ENCODE results near the gene ST7.

The ST7 gene

GRCh38 chr7:117250801-117251200 is 297.5 kb downstream of the ST7 start:
- H4K20me1 ChIP-seq (ENCODE audit: insufficient read depth, low read length, poor library complexity, severe bottlenecking), result no peaks in the 10 kb centered on the region
- TF ChIP-seq EZH2phosphoT487 (IDR thresholded peaks at IDR 0.05; ENCODE audit: borderline replicate concordance), result no peak
- TF ChIP-seq, protein P1, sequence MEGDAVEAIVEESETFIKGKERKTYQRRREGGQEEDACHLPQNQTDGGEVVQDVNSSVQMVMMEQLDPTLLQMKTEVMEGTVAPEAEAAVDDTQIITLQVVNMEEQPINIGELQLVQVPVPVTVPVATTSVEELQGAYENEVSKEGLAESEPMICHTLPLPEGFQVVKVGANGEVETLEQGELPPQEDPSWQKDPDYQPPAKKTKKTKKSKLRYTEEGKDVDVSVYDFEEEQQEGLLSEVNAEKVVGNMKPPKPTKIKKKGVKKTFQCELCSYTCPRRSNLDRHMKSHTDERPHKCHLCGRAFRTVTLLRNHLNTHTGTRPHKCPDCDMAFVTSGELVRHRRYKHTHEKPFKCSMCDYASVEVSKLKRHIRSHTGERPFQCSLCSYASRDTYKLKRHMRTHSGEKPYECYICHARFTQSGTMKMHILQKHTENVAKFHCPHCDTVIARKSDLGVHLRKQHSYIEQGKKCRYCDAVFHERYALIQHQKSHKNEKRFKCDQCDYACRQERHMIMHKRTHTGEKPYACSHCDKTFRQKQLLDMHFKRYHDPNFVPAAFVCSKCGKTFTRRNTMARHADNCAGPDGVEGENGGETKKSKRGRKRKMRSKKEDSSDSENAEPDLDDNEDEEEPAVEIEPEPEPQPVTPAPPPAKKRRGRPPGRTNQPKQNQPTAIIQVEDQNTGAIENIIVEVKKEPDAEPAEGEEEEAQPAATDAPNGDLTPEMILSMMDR (conservative IDR thresholded peaks at IDR 0.05; ENCODE audit: low read length), result no peak
- no peak overlapping the region for H2AFZ ChIP-seq (ENCODE audit: low read length)
- no peak overlapping the region for H3K4me2 ChIP-seq (ENCODE audit: low read depth, low read length, poor library complexity, severe bottlenecking)
- no peaks in the 10 kb centered on the region for H3K27me3 ChIP-seq (ENCODE audit: insufficient read depth, low read length, poor library complexity, severe bottlenecking)
- H3K79me2 ChIP-seq (ENCODE audit: insufficient read depth, low read length), result no peaks in the 10 kb centered on the region
- no peaks in the 10 kb centered on the region for H3K9me3 ChIP-seq (ENCODE audit: insufficient read depth, low read depth, low read length)
- no peaks in the 10 kb centered on the region for H3K4me1 ChIP-seq (ENCODE audit: insufficient read depth, low read length, poor library complexity, severe bottlenecking)
- H3F3A ChIP-seq (ENCODE audit: low read depth), result no peaks in the 10 kb centered on the region
- H3K4me3 ChIP-seq (ENCODE audit: low read length, poor library complexity, severe bottlenecking), result no peak overlapping the region
- no peaks in the 10 kb centered on the region for H3K36me3 ChIP-seq (ENCODE audit: insufficient read depth, low read length)
- no peak overlapping the region for H3K9ac ChIP-seq (ENCODE audit: low read depth, low read length, poor library complexity, severe bottlenecking)
- no peaks in the 10 kb centered on the region for H3K9me2 ChIP-seq (replicated peaks; ENCODE audit: low read depth, low read length)

GRCh38 chr7:117251687-117252086 is 298.4 kb downstream of the ST7 start:
- Histone ChIP-seq H3K4me2 (ENCODE audit: low read depth, low read length, poor library complexity, severe bottlenecking) (no peak overlapping the region), H3K9me3 (ENCODE audit: insufficient read depth, low read depth, low read length) (no peaks in the 10 kb centered on the region), H2AFZ (ENCODE audit: low read length) (no peak overlapping the region), H4K20me1 (ENCODE audit: insufficient read depth, low read length, poor library complexity, severe bottlenecking) (no peaks in the 10 kb centered on the region), H3K27me3 (ENCODE audit: insufficient read depth, low read length, poor library complexity, severe bottlenecking) (no peaks in the 10 kb centered on the region), H3F3A (ENCODE audit: low read depth) (no peaks in the 10 kb centered on the region), H3K9me2 (replicated peaks; ENCODE audit: low read depth, low read length) (no peaks in the 10 kb centered on the region), H3K4me1 (ENCODE audit: insufficient read depth, low read length, poor library complexity, severe bottlenecking) (no peaks in the 10 kb centered on the region), H3K4me3 (ENCODE audit: low read length, poor library complexity, severe bottlenecking) (no peak overlapping the region), H3K36me3 (ENCODE audit: insufficient read depth, low read length) (no peaks in the 10 kb centered on the region), H3K79me2 (ENCODE audit: insufficient read depth, low read length) (no peaks in the 10 kb centered on the region), H3K9ac (ENCODE audit: low read depth, low read length, poor library complexity, severe bottlenecking) (no peak overlapping the region)
- no peak for TF ChIP-seq EZH2phosphoT487 (IDR thresholded peaks at IDR 0.05; ENCODE audit: borderline replicate concordance)

DNA sequence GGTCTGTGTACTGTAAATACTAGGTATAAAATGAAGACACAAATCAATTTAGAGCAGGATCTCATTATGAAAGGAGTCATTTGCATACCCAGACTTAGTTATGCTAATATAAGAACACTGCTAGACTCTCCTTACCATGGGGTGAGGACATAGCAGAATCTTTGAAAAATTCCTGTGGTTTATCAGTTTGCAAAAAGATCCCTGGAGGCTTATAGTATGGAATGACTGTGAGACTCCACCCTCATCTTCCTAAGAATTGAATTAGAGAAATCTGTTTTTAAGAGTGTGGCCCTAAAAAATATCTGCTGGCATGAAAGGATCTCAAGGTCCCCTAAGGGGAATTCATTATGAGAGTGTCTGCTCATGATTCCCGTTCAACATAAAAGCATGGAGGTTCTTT is 306.3 kb downstream of the ST7 start:
- H3K9me3 ChIP-seq (ENCODE audit: insufficient read depth, low read depth, low read length), result no peaks in the 10 kb centered on the region
- H4K20me1 ChIP-seq (ENCODE audit: insufficient read depth, low read length, poor library complexity, severe bottlenecking), result no peaks in the 10 kb centered on the region
- H3F3A ChIP-seq (ENCODE audit: low read depth), result no peaks in the 10 kb centered on the region
- no peak overlapping the region for H2AFZ ChIP-seq (ENCODE audit: low read length)
- no peak overlapping the region for H3K4me2 ChIP-seq (ENCODE audit: low read depth, low read length, poor library complexity, severe bottlenecking)
- no peaks in the 10 kb centered on the region for H3K9me2 ChIP-seq (replicated peaks; ENCODE audit: low read depth, low read length)
- H3K27me3 ChIP-seq (ENCODE audit: insufficient read depth, low read length, poor library complexity, severe bottlenecking), result no peaks in the 10 kb centered on the region
- TF ChIP-seq, protein P1 (conservative IDR thresholded peaks at IDR 0.05; ENCODE audit: low read length), result no peak
- no peak for TF ChIP-seq EZH2phosphoT487 (IDR thresholded peaks at IDR 0.05; ENCODE audit: borderline replicate concordance)
- no peaks in the 10 kb centered on the region for H3K79me2 ChIP-seq (ENCODE audit: insufficient read depth, low read length)
- H3K4me1 ChIP-seq (ENCODE audit: insufficient read depth, low read length, poor library complexity, severe bottlenecking), result no peaks in the 10 kb centered on the region
- no peak overlapping the region for H3K9ac ChIP-seq (ENCODE audit: low read depth, low read length, poor library complexity, severe bottlenecking)
- no peak overlapping the region for H3K4me3 ChIP-seq (ENCODE audit: low read length, poor library complexity, severe bottlenecking)
- no peaks in the 10 kb centered on the region for H3K36me3 ChIP-seq (ENCODE audit: insufficient read depth, low read length)

- no peak for TF ChIP-seq EZH2phosphoT487 (IDR thresholded peaks at IDR 0.05; ENCODE audit: borderline replicate concordance)
- H3K36me3 ChIP-seq (ENCODE audit: insufficient read depth, low read length), result no peaks in the 10 kb centered on the region
- H2AFZ ChIP-seq (ENCODE audit: low read length), result no peak overlapping the region
- H3K9me3 ChIP-seq (ENCODE audit: insufficient read depth, low read depth, low read length), result no peaks in the 10 kb centered on the region
- no peaks in the 10 kb centered on the region for H3K79me2 ChIP-seq (ENCODE audit: insufficient read depth, low read length)
- no peaks in the 10 kb centered on the region for H3K9me2 ChIP-seq (replicated peaks; ENCODE audit: low read depth, low read length)
- H3K9ac ChIP-seq (ENCODE audit: low read depth, low read length, poor library complexity, severe bottlenecking), result no peak overlapping the region
- H3K27me3 ChIP-seq (ENCODE audit: insufficient read depth, low read length, poor library complexity, severe bottlenecking), result no peaks in the 10 kb centered on the region
- no peaks in the 10 kb centered on the region for H3K4me1 ChIP-seq (ENCODE audit: insufficient read depth, low read length, poor library complexity, severe bottlenecking)
- H3K4me3 ChIP-seq (ENCODE audit: low read length, poor library complexity, severe bottlenecking), result no peak overlapping the region
- no peak overlapping the region for H3K4me2 ChIP-seq (ENCODE audit: low read depth, low read length, poor library complexity, severe bottlenecking)
- no peaks in the 10 kb centered on the region for H4K20me1 ChIP-seq (ENCODE audit: insufficient read depth, low read length, poor library complexity, severe bottlenecking)
- H3F3A ChIP-seq (ENCODE audit: low read depth), result no peaks in the 10 kb centered on the region
Measured at GRCh38 chr7:117262546-117262945, 309.2 kb downstream of the ST7 start.
